Measurements from ENCODE around the gene MYO7B.

Gene MYO7B

GRCh38 chr2:127627740-127628571 lies 92.5 kb downstream of the MYO7B start:
- DNase-seq = no peak

- DNase-seq = no peak
These were observed 93.5 kb downstream of the MYO7B start for GRCh38 chr2:127628767-127629614.

- DNase-seq = no peak
These were observed 94.2 kb downstream of the MYO7B start for GRCh38 chr2:127629637-127630036.

- DNase-seq = no peak
These were observed 94.8 kb downstream of the MYO7B start for GRCh38 chr2:127630096-127630863.

GRCh38 chr2:127630864-127631540 lies 95.5 kb downstream of the MYO7B start:
- DNase-seq = no peak

GRCh38 chr2:127631541-127631996 lies 96.1 kb downstream of the MYO7B start:
- no peak for DNase-seq

GRCh38 chr2:127631997-127632581 lies 96.6 kb downstream of the MYO7B start:
- no peak for DNase-seq

- no peak for DNase-seq
These were observed 97.4 kb downstream of the MYO7B start for GRCh38 chr2:127632592-127633489.

GRCh38 chr2:127633556-127634065 lies 98.1 kb downstream of the MYO7B start:
- no peak for DNase-seq

GRCh38 chr2:127634066-127634617 lies 98.7 kb downstream of the MYO7B start:
- DNase-seq = no peak

GRCh38 chr2:127634626-127635379 lies 99.3 kb downstream of the MYO7B start:
- DNase-seq = no peak

- DNase-seq = no peak
These were observed 100.1 kb downstream of the MYO7B start for GRCh38 chr2:127635380-127636237.

- no peak for DNase-seq
These were observed 101.1 kb downstream of the MYO7B start for GRCh38 chr2:127636248-127637235.

- no peak for DNase-seq
These were observed 101.8 kb downstream of the MYO7B start for GRCh38 chr2:127637236-127637630.

- DNase-seq = no peak
These were observed 102.3 kb downstream of the MYO7B start for GRCh38 chr2:127637725-127638252.

GRCh38 chr2:127638361-127639110 lies 103.1 kb downstream of the MYO7B start:
- DNase-seq = no peak
